GM18861 (cell line): Measurements from ENCODE around the gene NCBP2L.
"Not testable (repeated sequence)": the region's sequence is repeated elsewhere in the genome, so short reads cannot be mapped to it uniquely, and the experiment has no call there.

Source experiments
- ATAC-seq: cut with Tn5 transposase; IDR thresholded peaks from one replicate; pipeline ENCODE4 v1.9.1; 2021; ENCODE audit not compliant: unreplicated experiment

Gene NCBP2L

GRCh38 chrX:107804427-107804826 is 26.9 kb downstream of the NCBP2L start:
- no peak for ATAC-seq

- no peak for ATAC-seq
Measured at GRCh38 chrX:107805179-107805578, 27.6 kb downstream of the NCBP2L start.

- ATAC-seq: not testable (repeated sequence)
Measured at GRCh38 chrX:107810053-107810452, 32.5 kb downstream of the NCBP2L start.

- no peak for ATAC-seq
Measured at GRCh38 chrX:107818900-107819521, 41.5 kb downstream of the NCBP2L start.

GRCh38 chrX:107823042-107823441 is 45.5 kb downstream of the NCBP2L start:
- ATAC-seq: no peak

GRCh38 chrX:107823456-107823855 is 45.9 kb downstream of the NCBP2L start:
- ATAC-seq: no peak

GRCh38 chrX:107825698-107826237 is 48.2 kb downstream of the NCBP2L start, which contains the start of gene MID2:
Gene MID2, plus strand, starts transcription at chrX:107825866. Its CDS starts 561 bp downstream, at chrX:107826427.
- ATAC-seq: no peak

- ATAC-seq: no peak
Measured at GRCh38 chrX:107826238-107827029, 48.9 kb downstream of the NCBP2L start.

- ATAC-seq: no peak
Measured at GRCh38 chrX:107827030-107827831, 49.7 kb downstream of the NCBP2L start.

GRCh38 chrX:107827852-107828251 is 50.3 kb downstream of the NCBP2L start:
- no peak for ATAC-seq

- no peak for ATAC-seq
Measured at GRCh38 chrX:107829878-107830277, 52.3 kb downstream of the NCBP2L start.

- ATAC-seq: no peak
Measured at GRCh38 chrX:107831071-107831730, 53.7 kb downstream of the NCBP2L start.

- no peak for ATAC-seq
Measured at GRCh38 chrX:107834275-107835201, 57.0 kb downstream of the NCBP2L start.

- no peak for ATAC-seq
Measured at GRCh38 chrX:107836958-107837357, 59.4 kb downstream of the NCBP2L start.

- ATAC-seq: no peak
Measured at GRCh38 chrX:107840971-107841370, 63.4 kb downstream of the NCBP2L start.

GRCh38 chrX:107842715-107843400 is 65.3 kb downstream of the NCBP2L start:
- ATAC-seq: no peak
